ENCODE measurements around the gene DAPL1.
A peak's percentile ranks its signal among the peaks of the same experiment; 100 is the strongest.

The DAPL1 gene, protein sequence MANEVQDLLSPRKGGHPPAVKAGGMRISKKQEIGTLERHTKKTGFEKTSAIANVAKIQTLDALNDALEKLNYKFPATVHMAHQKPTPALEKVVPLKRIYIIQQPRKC

DNA sequence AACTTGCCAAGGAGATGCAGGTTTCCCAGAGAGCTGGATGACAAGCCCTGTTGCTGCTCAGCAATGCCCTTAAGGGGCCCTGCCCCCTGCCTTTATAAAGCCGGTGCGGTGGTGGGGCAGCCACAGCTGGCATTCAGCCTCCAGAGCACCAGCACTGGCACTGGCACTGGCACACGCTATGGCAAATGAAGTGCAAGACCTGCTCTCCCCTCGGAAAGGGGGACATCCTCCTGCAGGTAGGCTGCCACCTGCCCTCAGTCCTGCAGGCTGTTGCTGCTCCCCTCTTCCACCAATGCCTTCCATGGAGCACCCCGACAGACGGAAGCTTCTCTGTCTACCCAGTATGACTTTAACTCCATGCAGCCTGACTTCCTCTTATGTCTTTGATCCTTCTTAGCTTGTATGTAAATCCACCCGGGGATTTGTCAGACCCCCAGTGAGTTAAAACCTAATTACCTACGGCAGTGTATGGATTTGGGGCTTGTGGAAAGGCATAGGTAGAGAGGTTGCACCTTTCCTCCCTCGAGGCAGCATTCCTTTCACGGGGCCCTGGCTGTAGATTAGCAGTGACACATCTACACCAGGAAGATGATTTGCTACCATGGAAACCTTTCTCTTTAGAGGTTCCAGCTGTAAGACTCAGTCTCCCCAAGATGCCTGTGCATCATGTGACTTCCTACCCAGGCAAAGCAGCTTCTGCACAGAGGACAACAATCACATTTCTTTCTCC lies at the start of gene DAPL1:
DAPL1 (plus strand) TSS at position 123 of the 730 bp plus-strand sequence; CDS start at position 179, 56 bp downstream.
- peak; percentile 40 for FAIRE-seq
- peak; percentile 27 for DNase-seq (ENCODE audit: insufficient read length, low spot score)

DNA sequence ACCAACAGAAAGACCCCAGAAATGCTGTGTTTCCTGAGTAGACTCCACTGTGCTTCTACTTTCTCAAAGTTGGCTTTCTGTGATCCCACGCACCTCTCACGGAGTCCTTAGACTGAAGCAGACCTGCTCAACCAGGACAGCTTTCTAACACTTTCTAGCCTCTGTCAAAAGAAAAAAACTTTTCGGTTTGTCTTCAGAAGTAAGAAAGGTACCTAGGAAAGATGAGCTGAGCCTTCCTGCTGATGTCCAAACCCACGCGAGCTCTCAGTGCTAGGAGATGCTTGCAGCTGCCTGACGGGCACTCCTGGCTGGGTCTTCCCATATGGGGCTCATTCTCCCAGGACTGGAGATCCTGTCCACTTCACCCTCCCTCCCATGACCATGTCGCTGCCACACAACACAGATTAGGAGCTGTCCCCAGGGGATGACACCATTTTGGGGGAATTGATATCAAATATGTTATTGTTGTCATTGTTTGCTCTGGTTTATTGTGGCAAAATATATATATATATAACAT lies 49.2 kb upstream of the DAPL1 start:
- FAIRE-seq (no peak), DNase-seq (ENCODE audit: insufficient read length, low spot score) (no peak)

DNA sequence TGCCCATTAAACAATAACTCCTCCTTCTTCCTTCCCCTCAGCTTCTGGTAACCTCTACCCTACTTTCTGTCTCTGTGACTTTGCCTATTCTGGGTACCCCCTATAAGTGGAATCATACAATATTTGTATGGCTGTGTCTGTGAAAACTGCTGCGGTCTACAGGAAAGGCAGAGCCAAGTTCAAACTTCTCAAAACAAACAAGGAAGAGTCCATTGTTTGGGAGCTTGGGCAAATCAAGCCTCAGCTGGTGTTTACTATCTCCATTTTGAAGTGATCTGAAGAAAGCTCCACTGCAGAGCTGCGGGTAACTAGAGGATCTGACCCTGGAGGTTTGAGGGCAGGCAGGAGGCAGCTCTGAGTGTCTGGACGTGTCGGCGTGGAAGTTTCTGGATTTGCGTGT lies 48.6 kb upstream of the DAPL1 start:
- DNase-seq (ENCODE audit: insufficient read length, low spot score) = no peak
- no peak for FAIRE-seq

DNA sequence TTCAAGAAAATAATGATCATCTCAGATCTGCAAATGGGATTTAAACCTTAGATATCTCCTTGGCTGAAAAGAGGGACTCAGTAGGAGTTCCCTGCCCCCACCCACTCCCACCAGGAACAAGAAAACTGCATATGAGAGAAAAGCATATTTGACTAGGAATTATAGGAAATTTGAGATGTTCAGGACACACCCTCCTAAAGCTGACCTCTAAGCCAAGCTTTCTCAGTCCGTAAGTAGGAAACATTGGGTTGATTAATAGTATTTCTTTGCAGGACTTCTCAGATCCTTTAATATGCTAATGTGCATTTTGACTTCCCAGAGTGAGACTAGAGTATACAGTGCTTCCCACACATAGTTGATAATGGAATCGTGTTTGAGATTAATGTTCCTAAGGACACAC lies 47.8 kb upstream of the DAPL1 start:
- DNase-seq (ENCODE audit: insufficient read length, low spot score) = no peak
- FAIRE-seq = no peak

DNA sequence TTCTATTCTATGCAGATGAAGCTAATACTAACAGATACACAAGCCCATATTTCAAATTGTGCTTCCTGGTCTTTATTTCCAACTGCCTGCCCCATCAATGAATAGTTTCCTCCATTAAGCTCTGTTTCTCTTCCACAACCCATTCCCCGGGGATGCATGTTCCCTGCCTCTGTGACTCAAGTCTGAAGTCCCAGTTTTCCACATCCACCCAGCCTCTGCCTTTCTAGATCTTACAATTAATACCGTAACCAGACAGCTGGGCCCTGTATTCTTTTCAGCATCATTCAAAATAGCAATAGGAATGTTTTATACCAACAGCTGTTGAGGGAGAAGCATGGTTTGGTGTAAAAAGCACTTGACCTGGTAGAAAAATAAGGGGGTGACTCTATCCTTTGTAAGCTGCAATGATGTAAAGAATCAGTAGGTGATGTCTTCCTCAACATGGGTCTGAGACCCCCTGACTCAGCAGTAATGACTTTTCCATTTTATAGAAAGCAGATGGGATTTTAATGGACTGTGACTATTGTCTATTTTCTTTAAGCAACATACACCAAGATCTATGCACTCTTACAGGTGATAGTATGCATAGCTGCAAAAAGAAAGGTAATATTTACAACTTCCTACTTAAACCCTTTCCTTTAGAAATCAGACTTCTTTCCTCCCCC lies 46.1 kb upstream of the DAPL1 start:
- no peak for FAIRE-seq
- no peak for DNase-seq (ENCODE audit: insufficient read length, low spot score)

DNA sequence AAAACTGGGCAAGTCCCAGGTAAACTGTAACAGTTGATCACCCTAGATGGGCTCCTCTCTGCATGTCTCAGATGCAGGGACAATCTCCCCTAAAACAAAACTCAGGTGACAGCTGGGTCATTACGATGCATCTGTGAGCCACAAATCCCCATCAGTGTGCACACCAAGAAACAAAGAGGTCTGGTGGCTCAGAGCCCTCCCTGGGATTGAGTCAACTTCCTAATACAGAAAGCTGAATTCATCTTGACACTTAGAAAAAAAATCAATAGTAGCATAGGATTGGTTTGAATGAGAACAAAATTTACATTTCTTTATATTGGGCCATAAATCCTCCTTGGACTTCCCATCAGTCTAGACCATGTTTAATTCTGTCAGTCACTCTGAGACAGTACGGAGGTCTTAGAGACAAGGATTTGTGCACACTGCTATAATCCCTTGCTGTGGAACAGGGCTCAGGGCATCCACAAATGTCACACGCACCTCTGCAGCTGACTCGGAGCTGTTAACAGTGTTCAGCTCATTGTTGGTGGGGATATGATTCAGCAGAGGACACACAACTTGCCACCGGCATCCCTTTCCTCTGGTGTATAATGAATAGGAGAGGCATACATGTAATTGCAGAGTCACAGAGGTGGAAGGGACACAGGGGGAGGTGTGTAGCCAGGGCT lies 44.5 kb upstream of the DAPL1 start:
- no peak for FAIRE-seq
- no peak for DNase-seq (ENCODE audit: insufficient read length, low spot score)

DNA sequence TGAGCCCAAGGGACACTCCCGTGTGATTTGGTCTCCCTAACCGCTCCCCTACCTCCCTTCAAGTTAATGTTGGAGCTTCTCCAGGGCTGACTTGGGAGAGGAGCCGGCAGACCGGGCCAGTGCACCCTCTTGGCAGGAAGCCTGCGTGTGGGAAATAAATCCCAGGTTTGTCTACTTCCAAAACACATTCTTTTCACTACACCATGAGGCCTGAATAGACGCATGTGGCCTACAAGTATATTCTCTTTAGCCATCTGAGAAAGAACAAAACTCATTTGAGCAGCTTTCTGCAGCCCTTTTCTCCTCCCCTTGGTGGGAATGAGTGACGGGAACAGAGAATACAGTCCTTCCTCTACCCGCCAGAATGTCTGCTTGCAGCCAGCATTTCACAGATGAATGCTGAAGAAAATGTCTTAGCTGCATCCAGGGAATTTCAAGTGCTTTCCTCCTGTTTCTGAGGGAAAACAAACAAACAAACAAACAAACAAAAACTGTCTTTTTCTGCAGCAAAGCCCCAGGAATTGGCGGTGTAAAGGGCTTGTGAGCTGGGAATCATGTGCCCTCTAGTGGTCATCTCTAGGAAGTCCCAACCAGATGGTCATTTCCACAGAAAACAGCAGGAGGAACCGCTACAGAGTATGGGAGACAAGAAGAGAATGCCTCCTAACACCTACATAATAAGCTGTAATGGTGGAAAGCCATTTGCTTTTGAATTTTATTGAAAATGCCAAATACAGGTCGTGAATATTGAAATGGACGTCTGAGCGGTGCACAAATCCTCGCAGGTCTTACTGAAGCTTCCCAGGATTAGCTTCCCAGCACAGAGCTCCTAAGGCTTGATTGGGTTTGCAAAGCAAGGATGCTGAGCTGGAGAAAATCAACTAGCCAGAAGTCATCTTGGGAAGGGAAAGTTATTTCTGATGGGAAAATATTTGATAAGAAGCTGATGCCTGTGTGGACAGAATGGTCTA lies 41.2 kb upstream of the DAPL1 start:
- DNase-seq (ENCODE audit: insufficient read length, low spot score) (peak; percentile 71), FAIRE-seq (no peak)

DNA sequence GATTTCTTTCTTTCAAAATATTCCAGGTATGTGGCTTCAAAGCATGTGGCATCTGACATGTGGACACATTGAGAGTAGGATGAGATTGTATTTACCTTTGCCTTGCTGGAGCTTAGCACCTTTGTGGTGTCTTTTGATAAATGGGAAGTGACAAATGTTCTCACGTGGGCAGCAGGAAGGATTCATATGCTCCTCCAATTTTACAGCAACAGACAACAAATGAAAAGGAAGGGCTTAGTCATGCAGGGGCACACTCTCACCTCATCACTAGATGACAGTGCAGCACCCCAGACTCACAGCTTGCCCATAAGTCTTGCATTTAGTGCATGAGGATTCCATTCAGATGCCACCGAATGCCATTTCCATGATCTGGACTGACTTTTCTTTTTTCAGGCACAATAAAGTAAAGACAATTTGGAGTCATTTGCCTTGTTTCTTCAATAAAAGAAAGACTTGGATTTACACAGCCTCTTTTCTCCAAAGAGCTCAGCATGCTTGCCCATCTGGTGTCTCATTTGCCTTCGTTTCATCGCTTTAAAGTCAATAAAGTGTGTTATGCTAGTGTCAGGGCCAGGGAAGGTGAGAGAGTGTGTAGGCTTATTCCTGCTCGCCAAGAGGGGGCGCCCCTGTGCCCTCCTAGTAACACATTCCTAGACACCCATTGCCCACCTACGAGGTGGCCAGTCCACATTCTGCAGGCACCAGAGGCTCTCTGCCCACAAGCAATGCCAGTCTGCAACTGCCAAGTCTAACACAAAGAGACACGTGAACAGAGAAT lies 39.6 kb upstream of the DAPL1 start:
- DNase-seq (ENCODE audit: insufficient read length, low spot score) (no peak), FAIRE-seq (no peak)

DNA sequence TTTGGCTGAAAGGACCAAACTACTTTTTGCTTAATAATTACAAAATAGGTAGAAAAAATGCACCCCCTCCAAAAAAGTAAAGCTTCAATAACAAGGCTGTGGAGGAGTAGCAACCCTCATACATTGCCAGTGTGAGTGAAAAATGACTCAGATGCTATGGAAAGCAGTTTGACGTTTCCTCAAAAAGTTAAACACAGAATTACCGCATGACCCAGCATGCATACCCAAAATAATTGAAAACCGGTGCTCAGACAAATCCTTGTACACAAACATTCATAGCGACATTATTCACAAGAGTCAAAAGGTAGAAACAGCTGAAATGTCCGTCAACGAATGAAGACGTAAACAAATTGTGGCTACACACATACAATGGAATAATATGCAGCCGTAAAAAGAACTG lies 38.8 kb upstream of the DAPL1 start:
- FAIRE-seq (no peak), DNase-seq (ENCODE audit: insufficient read length, low spot score) (no peak)

DNA sequence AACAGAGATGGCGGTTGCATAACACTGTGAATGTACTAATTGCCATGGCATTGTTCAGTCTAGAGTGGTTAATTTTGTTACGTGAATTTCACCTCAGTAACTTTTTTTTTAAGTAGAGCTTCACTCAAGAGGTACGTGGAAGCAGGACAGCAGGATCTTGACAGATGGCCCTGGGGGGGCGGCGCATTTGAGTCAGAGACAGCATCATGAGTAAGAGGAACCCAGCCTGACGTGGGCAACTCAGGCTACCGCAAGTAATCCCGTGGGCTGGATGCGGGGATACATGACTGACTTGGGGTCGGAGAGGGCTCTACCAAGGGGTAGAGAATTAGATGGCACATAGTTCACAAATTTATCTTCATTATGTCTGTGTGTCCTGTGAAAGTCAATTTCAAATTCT lies 38.1 kb upstream of the DAPL1 start:
- FAIRE-seq (no peak), DNase-seq (ENCODE audit: insufficient read length, low spot score) (no peak)

DNA sequence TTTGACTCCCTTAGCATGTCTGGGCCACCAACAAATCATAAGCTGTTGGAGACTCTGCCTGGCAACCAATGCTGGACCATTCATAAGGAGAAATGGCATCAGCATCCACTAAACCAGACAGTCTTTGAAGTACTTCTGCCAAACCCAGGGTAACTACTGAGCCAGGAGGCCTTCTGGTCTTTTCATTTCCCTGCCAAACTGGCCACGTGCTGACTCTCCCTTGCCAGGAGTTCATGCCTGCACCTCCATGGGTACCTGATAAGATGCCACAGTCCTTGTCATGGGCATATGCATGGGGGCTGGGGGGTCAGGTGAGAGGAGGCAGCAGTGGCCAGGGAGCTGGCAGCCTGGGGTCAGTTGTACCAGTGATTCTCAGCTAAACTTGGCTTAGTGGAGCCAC lies 34.2 kb upstream of the DAPL1 start:
- no peak for DNase-seq (ENCODE audit: insufficient read length, low spot score)

DNA sequence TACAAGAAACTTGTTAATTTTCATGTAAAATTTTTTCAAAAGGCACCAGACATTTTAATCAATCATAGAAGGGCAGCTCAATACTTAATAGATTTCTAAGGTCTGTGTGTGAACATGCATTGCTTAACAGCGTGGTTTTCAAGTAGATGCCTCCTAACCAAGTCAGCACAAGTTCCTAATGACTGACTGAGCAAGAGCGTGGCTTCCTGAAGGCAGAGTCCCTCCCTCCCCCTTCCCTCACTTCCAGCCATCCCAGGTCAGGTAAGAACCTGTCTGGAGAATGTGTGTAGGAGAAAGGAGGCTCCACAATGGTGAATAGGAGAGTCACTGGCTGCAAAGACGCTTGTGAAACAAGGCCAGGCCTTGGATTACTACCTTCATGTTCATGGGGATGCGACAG lies 33.5 kb upstream of the DAPL1 start:
- DNase-seq (ENCODE audit: insufficient read length, low spot score) = no peak
- FAIRE-seq = no peak

More for the DNA sequence above, 34.2 kb upstream of the DAPL1 start:
- no peak for FAIRE-seq

DNA sequence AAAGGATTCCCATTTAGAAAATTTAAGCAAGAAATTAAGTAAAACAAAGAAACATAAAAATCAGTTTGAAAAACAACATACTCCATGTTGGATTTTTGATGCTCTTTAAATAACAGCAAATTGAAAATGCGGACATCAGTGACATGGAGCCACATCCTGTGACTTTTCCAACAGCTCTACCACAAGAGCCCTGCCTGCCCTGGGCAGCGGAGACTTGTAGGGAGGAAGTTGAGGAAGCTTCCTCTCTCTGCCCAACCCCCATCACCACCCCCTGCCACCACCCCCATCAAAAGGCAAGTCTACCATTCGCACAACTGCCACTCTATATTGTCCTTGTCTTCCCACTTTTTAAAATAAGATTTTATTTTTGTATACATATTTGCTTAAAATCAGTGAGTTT lies 32.8 kb upstream of the DAPL1 start:
- no peak for FAIRE-seq

DNA sequence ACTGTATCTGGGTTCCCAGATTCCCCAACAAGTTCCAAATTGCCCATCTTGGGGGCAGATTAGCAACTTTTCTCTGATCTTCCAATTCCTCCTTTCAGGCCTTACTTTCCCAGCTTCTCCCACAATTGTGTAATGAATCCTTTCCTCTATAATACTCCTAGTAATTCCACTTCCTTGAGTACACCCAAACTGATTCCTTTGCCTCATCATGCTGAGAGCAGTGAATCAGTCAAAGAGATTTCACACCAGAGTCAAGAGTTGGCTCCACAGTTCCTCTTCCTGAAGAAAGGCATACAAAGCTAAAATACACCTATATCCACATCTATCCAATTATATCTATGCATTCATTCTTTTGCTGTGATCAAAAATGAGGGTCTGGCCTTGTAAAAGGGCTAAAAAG lies 28.6 kb upstream of the DAPL1 start:
- no peak for DNase-seq (ENCODE audit: insufficient read length, low spot score)
- no peak for FAIRE-seq

More for the DNA sequence above, 32.8 kb upstream of the DAPL1 start:
- DNase-seq (ENCODE audit: insufficient read length, low spot score) = no peak

DNA sequence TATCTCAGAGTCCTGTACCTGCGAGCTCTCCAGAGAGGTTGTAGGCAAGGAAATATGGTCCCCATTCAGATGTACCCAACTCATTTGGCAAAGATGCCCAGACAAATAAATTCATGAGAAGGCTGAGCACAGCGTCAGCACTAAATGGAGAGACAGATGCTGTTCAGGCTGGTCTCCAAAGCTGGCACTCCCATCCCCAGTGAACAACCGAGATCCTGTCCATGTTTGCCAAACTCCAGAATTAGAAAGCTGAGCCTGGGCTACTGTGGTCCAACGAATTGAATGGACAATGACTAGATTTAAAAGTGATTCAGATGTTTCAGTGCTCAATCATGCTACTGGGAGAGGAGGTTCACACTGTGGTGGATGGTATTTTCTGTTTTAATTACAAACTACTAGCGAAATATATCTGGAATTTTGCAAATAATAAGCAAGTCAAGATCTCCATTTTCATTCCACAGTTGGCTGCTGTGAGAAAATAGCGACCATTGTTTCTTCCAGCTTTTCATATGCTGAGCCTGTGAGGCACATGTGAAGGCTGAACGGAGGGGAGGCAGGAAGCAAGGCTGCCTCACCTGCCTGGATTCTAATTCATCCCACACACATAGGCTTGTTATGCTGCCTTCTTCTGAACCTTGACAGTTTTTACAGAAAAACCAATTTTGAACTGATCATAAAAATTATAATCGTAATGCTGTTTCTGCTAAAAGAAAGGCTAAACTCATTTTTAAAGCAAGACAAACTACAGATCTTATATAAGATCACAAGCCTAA lies 22.6 kb upstream of the DAPL1 start:
- FAIRE-seq (no peak), DNase-seq (ENCODE audit: insufficient read length, low spot score) (no peak)

DNA sequence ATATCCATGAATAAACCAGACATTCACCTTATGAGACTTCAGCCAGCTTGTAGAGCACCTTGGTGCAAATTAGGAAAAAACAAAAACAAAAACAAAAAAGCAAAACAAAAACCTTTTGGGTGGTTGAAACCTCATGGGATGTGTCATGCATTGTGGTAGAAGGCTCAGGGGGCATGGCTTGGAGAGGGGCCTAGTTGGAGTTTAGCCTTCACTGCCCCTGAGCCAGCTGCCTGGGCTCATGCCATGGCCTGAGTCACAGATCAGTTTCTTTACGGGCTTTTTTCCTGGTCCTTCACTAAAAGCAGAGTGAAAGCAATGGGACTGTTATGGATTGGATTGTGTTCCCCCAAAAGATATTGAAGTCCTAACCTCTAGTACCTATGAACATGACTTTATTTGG lies 22.0 kb upstream of the DAPL1 start:
- FAIRE-seq (no peak), DNase-seq (ENCODE audit: insufficient read length, low spot score) (no peak)

DNA sequence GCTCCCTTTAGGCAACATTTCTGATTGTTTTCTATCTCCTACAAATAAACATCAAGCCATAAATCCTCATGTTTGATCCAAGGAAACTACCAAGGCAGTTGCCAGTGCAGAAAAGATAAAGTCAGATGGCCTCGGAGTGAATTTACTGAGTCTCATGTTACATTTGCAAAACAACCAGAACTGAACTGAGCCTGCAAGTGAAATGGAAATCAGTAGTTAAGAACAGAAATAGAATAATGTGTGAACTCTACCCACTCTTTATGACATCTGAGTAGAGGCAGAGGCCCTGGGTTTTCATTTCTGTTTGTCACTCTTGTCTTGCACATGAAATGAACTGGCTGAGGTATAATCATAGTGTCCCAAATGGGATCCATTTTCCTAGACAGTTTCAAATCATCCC lies 20.4 kb upstream of the DAPL1 start:
- no peak for DNase-seq (ENCODE audit: insufficient read length, low spot score)
- FAIRE-seq = no peak

DNA sequence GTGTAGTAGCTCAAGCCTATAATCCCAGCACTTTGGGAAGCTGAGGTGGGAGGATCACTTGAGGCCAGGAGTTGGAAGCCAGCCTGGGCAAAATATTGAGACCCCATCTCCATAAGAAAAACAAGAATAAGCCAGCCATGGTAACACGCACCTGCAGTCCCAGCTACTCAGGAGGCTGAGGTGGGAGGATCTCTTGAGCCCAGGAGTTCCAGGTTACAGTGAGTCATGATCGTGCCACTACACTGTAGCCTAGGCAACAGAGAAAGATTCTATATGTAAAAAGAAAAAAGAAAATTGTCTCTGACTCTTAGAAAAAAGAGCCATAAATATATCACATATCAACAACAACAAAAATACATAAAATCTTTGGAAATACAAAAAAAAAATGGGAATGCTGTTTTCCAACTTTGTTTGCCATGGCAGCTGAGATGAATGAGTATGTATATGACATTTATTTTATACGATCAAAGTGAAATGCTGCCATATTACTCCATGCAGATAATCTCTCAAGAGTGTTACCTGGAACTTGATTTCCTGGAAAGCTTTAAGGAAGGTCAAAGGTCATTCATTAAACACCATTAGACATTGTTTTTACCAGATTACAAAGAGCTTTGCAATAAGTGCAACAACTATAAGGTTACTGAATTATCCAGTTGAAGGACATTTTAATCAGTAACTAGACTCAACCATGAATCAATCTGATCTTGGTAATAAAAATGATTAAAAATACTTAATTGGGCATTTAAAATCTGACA lies 19.7 kb upstream of the DAPL1 start:
- FAIRE-seq = no peak
- DNase-seq (ENCODE audit: insufficient read length, low spot score) = no peak

Data from HTR-8/SVneo (cell line).